Measurements from ENCODE around the gene SLC6A19.

The SLC6A19 gene

GRCh38 chr5:1224631-1225030, 23.2 kb downstream of the SLC6A19 start:
- no peaks in the 10 kb centered on the region for H3K9me3 ChIP-seq (ENCODE audit: insufficient read depth, low read length)
- H2AFZ ChIP-seq (ENCODE audit: low read depth, low read length), result no peak overlapping the region
- no peaks in the 10 kb centered on the region for H3K36me3 ChIP-seq (replicated peaks; ENCODE audit: low read depth, low read length)
- H3K27ac ChIP-seq (ENCODE audit: low read length), result no peak overlapping the region
- no peak overlapping the region for H3K4me2 ChIP-seq (ENCODE audit: low read length)
- no peak overlapping the region for H3K4me3 ChIP-seq (ENCODE audit: low read length)
- H4K20me1 ChIP-seq (ENCODE audit: insufficient read depth, low read length), result no peaks in the 10 kb centered on the region
- no peaks in the 10 kb centered on the region for H3K27me3 ChIP-seq (ENCODE audit: low read depth, low read length)
- H3K9ac ChIP-seq (ENCODE audit: low read length), result no peak overlapping the region
- TF ChIP-seq EZH2phosphoT487 (IDR thresholded peaks at IDR 0.05; ENCODE audit: low read depth) (no peak), CTCF (IDR thresholded peaks at IDR 0.05; ENCODE audit: low read depth, low read length) (no peak)
- H3K4me1 ChIP-seq (ENCODE audit: low read length), result no peaks in the 10 kb centered on the region
- no peaks in the 10 kb centered on the region for H3K79me2 ChIP-seq (ENCODE audit: low read length)

- Histone ChIP-seq H3K27ac (ENCODE audit: low read length) (no peak within 1 kb of the TSS), H3K9ac (ENCODE audit: low read length) (no peak within 1 kb of the TSS), H3K9me3 (ENCODE audit: insufficient read depth, low read length) (no peaks in the 10 kb centered on the region), H3K4me1 (ENCODE audit: low read length) (no peaks in the 10 kb centered on the region), H3K36me3 (replicated peaks; ENCODE audit: low read depth, low read length) (no peaks in the 10 kb centered on the region), H3K27me3 (ENCODE audit: low read depth, low read length) (no peaks in the 10 kb centered on the region), H3K79me2 (ENCODE audit: low read length) (no peaks in the 10 kb centered on the region), H3K4me3 (ENCODE audit: low read length) (no peak within 1 kb of the TSS), H4K20me1 (ENCODE audit: insufficient read depth, low read length) (no peaks in the 10 kb centered on the region), H3K4me2 (ENCODE audit: low read length) (no peak within 1 kb of the TSS), H2AFZ (ENCODE audit: low read depth, low read length) (no peak within 1 kb of the TSS)
- TF ChIP-seq CTCF (IDR thresholded peaks at IDR 0.05; ENCODE audit: low read depth, low read length), result no peak
- TF ChIP-seq EZH2phosphoT487 (IDR thresholded peaks at IDR 0.05; ENCODE audit: low read depth), result no peak
Measured at GRCh38 chr5:1225081-1225480, 23.7 kb downstream of the SLC6A19 start, which contains the start of gene SLC6A18. SLC6A18 (plus strand) TSS chr5:1225381; CDS start chr5:1225478, 97 bp downstream.

- no peaks in the 10 kb centered on the region for H3K79me2 ChIP-seq (ENCODE audit: low read length)
- H3K27ac ChIP-seq (ENCODE audit: low read length), result no peak overlapping the region
- no peaks in the 10 kb centered on the region for H3K36me3 ChIP-seq (replicated peaks; ENCODE audit: low read depth, low read length)
- H4K20me1 ChIP-seq (ENCODE audit: insufficient read depth, low read length), result no peaks in the 10 kb centered on the region
- TF ChIP-seq CTCF (IDR thresholded peaks at IDR 0.05; ENCODE audit: low read depth, low read length), result no peak
- no peak overlapping the region for H3K4me3 ChIP-seq (ENCODE audit: low read length)
- no peak overlapping the region for H2AFZ ChIP-seq (ENCODE audit: low read depth, low read length)
- no peaks in the 10 kb centered on the region for H3K4me1 ChIP-seq (ENCODE audit: low read length)
- no peak overlapping the region for H3K9ac ChIP-seq (ENCODE audit: low read length)
- H3K9me3 ChIP-seq (ENCODE audit: insufficient read depth, low read length), result no peaks in the 10 kb centered on the region
- H3K27me3 ChIP-seq (ENCODE audit: low read depth, low read length), result no peaks in the 10 kb centered on the region
- no peak overlapping the region for H3K4me2 ChIP-seq (ENCODE audit: low read length)
Measured at GRCh38 chr5:1226231-1226630, 24.8 kb downstream of the SLC6A19 start.

GRCh38 chr5:1226839-1227581, 25.6 kb downstream of the SLC6A19 start:
- Histone ChIP-seq H3K79me2 (ENCODE audit: low read length) (no peaks in the 10 kb centered on the region), H3K4me1 (ENCODE audit: low read length) (no peaks in the 10 kb centered on the region), H3K4me2 (ENCODE audit: low read length) (no peak overlapping the region), H3K9ac (ENCODE audit: low read length) (no peak overlapping the region), H3K27ac (ENCODE audit: low read length) (no peak overlapping the region), H3K4me3 (ENCODE audit: low read length) (no peak overlapping the region), H3K36me3 (replicated peaks; ENCODE audit: low read depth, low read length) (no peaks in the 10 kb centered on the region), H2AFZ (ENCODE audit: low read depth, low read length) (no peak overlapping the region), H4K20me1 (ENCODE audit: insufficient read depth, low read length) (no peaks in the 10 kb centered on the region), H3K27me3 (ENCODE audit: low read depth, low read length) (no peaks in the 10 kb centered on the region), H3K9me3 (ENCODE audit: insufficient read depth, low read length) (no peaks in the 10 kb centered on the region)
- no peak for TF ChIP-seq EZH2phosphoT487 (IDR thresholded peaks at IDR 0.05; ENCODE audit: low read depth)
- TF ChIP-seq CTCF (IDR thresholded peaks at IDR 0.05; ENCODE audit: low read depth, low read length), result no peak

Measured in OCI-LY3 (cell line).